ENCODE results near the gene EFNA4.

- TF ChIP-seq HOXC10 (CRISPR knock-in tag; IDR thresholded peaks at IDR 0.05) (no peak), ZNF175 (tag by site-specific recombination; IDR thresholded peaks at IDR 0.05) (no peak), ZNF140 (tag by site-specific recombination; IDR thresholded peaks at IDR 0.05) (no peak), CTCF (tag by site-specific recombination; IDR thresholded peaks at IDR 0.05) (no peak), ZNF239 (tag by site-specific recombination; IDR thresholded peaks at IDR 0.05) (no peak), ZNF692 (tag by site-specific recombination; IDR thresholded peaks at IDR 0.05) (no peak), ZNF629 (tag by site-specific recombination; IDR thresholded peaks at IDR 0.05) (no peak), REST (tag by site-specific recombination; IDR thresholded peaks at IDR 0.05) (no peak), ZNF529 (tag by site-specific recombination; IDR thresholded peaks at IDR 0.05; ENCODE audit: insufficient replicate concordance) (no peak), SETDB1 (IDR thresholded peaks at IDR 0.05; ENCODE audit: insufficient read length, low read length) (no peak), SALL2 (tag by site-specific recombination; IDR thresholded peaks at IDR 0.05; ENCODE audit: borderline replicate concordance) (no peak), ZNF24 (tag by site-specific recombination; IDR thresholded peaks at IDR 0.05) (no peak)
These were observed 44.0 kb downstream of the EFNA4 start for GRCh38 chr1:155107309-155108264.
